SH-SY5Y (cell line): ENCODE results near the gene ENAH.

Experiments used
- GATA2 ChIP-seq: IDR thresholded peaks from 2 replicates; pipeline ENCODE4 v1.6.1; 2011; ENCODE audit warnings: mild to moderate bottlenecking, low read depth, low read length
- GATA3 ChIP-seq: IDR thresholded peaks from 2 replicates; pipeline ENCODE4 v1.6.1; 2011; ENCODE audit warnings: low read depth, mild to moderate bottlenecking, low read length, moderate library complexity

DNA sequence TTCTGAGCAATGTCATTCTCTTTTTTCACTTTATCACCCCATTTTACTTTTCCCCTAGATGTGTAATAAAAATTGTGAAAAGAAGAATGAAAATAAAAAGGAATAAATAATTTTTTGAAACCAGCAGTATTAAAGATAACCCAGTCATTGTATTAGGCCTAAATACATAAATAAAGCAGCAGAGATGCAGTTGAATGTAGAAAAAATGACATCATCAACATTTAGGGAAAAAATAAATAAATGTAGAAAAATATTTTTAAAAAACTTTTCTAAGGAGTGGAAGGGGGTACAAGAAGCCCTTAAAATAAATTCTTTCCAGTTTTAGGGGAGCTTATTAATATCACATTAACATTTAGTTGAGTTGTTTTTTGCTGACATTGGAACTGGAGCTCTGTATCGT lies 15.3 kb upstream of the ENAH start:
- TF ChIP-seq GATA3, result no peak
- TF ChIP-seq GATA2, result no peak
